Measurements from ENCODE around the gene PDE4B. TPM values are rescaled to one million over a fixed set of nuclear protein-coding genes. Genes with fewer than 3 reads are reported as not detected.
"Not testable (repeated sequence)": the region's sequence is repeated elsewhere in the genome, so short reads cannot be mapped to it uniquely, and the experiment has no call there.

PDE4B gene
- total and polyA plus RNA-seq, 7 donors, result 1.6 to 17.2 (median 10.7) TPM

DNA sequence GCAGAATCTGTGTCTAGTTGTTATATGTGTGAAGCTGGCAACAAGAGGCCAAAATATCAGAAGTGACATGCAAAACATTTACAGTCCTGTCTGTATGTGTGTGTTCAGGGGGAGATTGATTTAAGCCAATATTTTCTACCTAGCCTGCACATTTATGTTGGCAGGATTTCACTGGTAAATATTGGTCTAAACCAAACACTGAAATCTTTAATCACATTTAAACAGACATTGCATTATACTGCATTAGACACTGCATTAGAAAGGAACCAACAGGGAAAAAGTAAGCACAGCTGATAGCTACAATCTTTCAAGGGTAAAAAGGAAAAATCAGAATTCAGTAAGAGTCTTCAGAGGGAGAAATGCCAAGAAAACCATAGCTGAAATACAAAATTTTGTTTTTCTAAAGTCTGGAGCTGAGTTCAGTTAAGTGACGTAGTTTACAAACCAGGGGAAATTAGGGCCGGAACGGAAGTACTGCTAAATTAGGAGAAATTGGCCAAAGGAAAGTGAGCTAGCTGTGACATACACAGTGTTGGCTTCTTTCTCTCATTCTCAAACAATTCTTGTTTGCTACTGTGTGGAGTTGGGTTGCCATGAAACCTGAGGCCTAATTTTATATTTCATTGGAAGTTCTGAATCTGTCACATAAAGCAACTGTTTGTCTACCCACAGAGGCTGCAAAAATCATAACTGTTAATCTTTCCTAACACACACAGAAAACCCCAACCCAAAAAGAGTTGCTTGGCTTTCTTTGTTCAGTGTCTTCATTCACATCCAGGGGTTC lies 524.0 kb downstream of the PDE4B start:
- Histone ChIP-seq H3K4me3 (no peak overlapping the region), H3K36me3 (no peaks in the 10 kb centered on the region), H3K27me3 (no peaks in the 10 kb centered on the region), H3K9me3 (no peaks in the 10 kb centered on the region), H3K4me1 (peaks cover 0 to 24% (median 14%) of the 10 kb centered on the region in 4 donors), H3K27ac (peak overlapping the region; percentile 50 to 71 (median 62))
- intact Hi-C loops (cut with DNase I), result no loop called here
- 66 to 83% methylated on average over 3 of the region's 3 CpGs for WGBS, 2 donors
- no peak for DNase-seq
- peak in 1 of 4 donors; percentile 40 for TF ChIP-seq POLR2AphosphoS5 (IDR thresholded peaks at IDR 0.05)
- TF ChIP-seq POLR2A (IDR thresholded peaks at IDR 0.05), result no peak
- TF ChIP-seq EP300 (IDR thresholded peaks at IDR 0.05), result peak in 1 of 4 donors; percentile 13
- TF ChIP-seq, protein P1, sequence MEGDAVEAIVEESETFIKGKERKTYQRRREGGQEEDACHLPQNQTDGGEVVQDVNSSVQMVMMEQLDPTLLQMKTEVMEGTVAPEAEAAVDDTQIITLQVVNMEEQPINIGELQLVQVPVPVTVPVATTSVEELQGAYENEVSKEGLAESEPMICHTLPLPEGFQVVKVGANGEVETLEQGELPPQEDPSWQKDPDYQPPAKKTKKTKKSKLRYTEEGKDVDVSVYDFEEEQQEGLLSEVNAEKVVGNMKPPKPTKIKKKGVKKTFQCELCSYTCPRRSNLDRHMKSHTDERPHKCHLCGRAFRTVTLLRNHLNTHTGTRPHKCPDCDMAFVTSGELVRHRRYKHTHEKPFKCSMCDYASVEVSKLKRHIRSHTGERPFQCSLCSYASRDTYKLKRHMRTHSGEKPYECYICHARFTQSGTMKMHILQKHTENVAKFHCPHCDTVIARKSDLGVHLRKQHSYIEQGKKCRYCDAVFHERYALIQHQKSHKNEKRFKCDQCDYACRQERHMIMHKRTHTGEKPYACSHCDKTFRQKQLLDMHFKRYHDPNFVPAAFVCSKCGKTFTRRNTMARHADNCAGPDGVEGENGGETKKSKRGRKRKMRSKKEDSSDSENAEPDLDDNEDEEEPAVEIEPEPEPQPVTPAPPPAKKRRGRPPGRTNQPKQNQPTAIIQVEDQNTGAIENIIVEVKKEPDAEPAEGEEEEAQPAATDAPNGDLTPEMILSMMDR (IDR thresholded peaks at IDR 0.05), result no peak

DNA sequence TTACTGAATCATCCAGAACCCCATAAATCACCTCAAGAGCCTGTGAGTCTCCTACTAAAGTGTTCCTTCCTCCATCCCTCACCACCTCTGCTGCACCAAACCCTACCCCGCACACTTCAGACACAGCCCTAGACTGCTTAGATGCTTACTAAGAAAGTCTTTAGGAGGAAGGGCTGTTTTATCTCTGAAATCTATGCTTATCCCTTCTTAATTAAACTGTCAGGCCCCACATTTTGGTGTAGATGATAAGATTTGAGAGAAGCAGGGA lies 524.5 kb downstream of the PDE4B start:
- H3K36me3 ChIP-seq, result no peaks in the 10 kb centered on the region
- H3K9me3 ChIP-seq, result no peaks in the 10 kb centered on the region
- intact Hi-C loops (cut with DNase I), result no loop called here
- no peak overlapping the region for H3K4me3 ChIP-seq
- TF ChIP-seq, protein P1 (IDR thresholded peaks at IDR 0.05), result no peak
- TF ChIP-seq EP300 (IDR thresholded peaks at IDR 0.05), result no peak
- TF ChIP-seq POLR2A (IDR thresholded peaks at IDR 0.05), result no peak
- TF ChIP-seq POLR2AphosphoS5 (IDR thresholded peaks at IDR 0.05), result no peak
- DNase-seq, result no peak
- H3K27ac ChIP-seq, result peak overlapping the region; percentile 50 to 71 (median 62)
- peaks cover 0 to 24% (median 14%) of the 10 kb centered on the region in 4 donors for H3K4me1 ChIP-seq
- no peaks in the 10 kb centered on the region for H3K27me3 ChIP-seq
- WGBS, 2 donors, result 75 to 90% methylated on average over 1 of the region's 1 CpG

DNA sequence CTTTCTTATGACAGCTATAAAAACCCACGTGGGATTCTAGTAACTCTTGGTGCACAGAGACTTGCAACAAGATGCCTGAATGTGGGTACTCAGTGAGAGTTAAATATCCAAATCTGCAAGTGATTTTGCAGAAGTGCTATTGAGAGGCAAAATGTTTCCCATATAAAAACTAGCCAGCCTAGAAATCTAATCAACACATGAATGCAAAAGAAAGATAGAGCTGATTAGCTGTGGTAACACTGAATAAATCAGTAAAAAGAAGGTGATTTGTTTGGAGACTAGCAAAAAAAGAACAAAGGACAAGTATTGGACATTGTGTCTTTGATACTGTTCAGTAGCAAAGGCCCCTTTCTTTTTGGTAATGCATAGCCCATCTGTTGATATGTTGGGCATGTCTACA lies 527.5 kb downstream of the PDE4B start:
- intact Hi-C loops (cut with DNase I), result no loop called here
- TF ChIP-seq, protein P1 (IDR thresholded peaks at IDR 0.05), result no peak
- TF ChIP-seq EP300 (IDR thresholded peaks at IDR 0.05) (no peak), POLR2AphosphoS5 (IDR thresholded peaks at IDR 0.05) (no peak), POLR2A (IDR thresholded peaks at IDR 0.05) (no peak)
- WGBS, 2 donors, result 21 to 57% methylated on average over 1 of the region's 1 CpG

DNA sequence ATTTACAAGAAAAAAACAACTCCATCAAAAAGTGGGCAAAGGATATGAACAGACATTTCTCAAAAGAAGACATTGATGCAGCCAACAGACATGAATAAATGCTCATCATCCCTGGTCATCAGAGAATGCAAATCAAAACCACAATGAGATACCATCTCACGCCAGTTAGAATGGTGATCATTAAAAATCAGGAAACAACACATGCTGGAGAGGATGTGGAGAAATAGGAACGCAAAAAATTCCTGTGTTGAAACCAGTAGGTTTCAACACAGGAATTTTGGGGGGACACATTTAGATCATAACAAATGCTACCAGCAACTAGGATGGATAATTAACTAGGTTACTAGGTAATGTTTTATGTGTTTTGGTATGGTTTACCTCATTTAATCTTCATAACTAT lies 529.8 kb downstream of the PDE4B start:
- DNase-seq; intact Hi-C loops (cut with DNase I); H3K4me3 ChIP-seq; H3K4me1 ChIP-seq; H3K27ac ChIP-seq; H3K36me3 ChIP-seq; H3K9me3 ChIP-seq; H3K27me3 ChIP-seq: not testable (repeated sequence)
- WGBS, 2 donors, result 87 to 94% methylated on average over 2 of the region's 2 CpGs

More for the DNA sequence above, 527.5 kb downstream of the PDE4B start:
- Histone ChIP-seq H3K27me3 (no peaks in the 10 kb centered on the region), H3K27ac (no peak overlapping the region), H3K36me3 (no peaks in the 10 kb centered on the region), H3K4me3 (no peak overlapping the region), H3K9me3 (no peaks in the 10 kb centered on the region), H3K4me1 (peaks cover 0 to 23% (median 18%) of the 10 kb centered on the region in 4 donors)
- no peak for DNase-seq

DNA sequence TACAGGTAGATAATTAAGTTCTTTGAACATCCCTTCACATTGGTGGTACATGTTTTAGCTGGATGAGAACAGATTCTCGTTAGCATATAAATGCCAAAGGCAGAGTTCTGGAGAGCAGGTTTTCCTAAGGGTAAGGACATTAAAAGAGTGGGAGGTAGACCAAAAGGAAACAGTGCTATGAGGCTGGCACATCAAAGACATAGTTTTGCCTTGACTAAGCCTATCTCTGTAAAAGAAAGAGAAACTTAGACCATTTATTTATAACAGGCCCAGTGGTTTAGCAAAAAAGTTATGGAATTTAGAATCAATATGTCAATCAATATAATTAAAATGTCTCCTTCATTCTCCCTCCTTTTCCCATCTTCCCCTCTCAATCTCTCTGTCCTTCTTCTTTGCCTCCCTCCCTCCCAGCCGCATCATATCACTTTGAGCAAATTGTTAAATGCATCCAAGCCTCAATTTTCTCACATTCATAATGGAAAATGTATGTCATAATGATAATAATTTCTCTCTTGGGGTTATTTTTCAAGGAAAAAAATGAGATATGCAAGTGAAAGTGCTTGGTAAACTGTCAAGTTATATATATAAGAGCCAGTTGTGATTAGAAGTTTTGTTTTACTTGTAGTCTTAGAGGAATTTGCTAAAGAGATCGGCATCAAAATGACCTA lies 531.4 kb downstream of the PDE4B start:
- intact Hi-C loops (cut with DNase I), result no loop called here

More for the DNA sequence above, 531.4 kb downstream of the PDE4B start:
- Histone ChIP-seq H3K27me3 (no peaks in the 10 kb centered on the region), H3K4me3 (no peak overlapping the region), H3K4me1 (peaks cover 0 to 7% (median 3%) of the 10 kb centered on the region in 4 donors), H3K9me3 (no peaks in the 10 kb centered on the region), H3K36me3 (no peaks in the 10 kb centered on the region), H3K27ac (no peak overlapping the region)
- TF ChIP-seq EP300 (IDR thresholded peaks at IDR 0.05) (no peak), POLR2A (IDR thresholded peaks at IDR 0.05) (no peak), POLR2AphosphoS5 (IDR thresholded peaks at IDR 0.05) (no peak)
- TF ChIP-seq, protein P1 (IDR thresholded peaks at IDR 0.05), result no peak
- WGBS, 2 donors, result 89 to 94% methylated on average over 3 of the region's 3 CpGs
- DNase-seq, result no peak

Data from sigmoid colon (tissue), 7 donors.